Heart right ventricle (tissue), 16 donors: ENCODE results near the gene MTERF4. TPM values are rescaled to one million over a fixed set of nuclear protein-coding genes. Genes with fewer than 3 reads are reported as not detected.

Experiments
- ATAC-seq, 8 donors: fragments of 200-7000 bp; cut with Tn5 transposase; one replicate each; pipeline ENCODE4 v1.9.1; 2020; ENCODE audit warnings: mild to moderate bottlenecking in 8 of 8, moderate library complexity in 8 of 8, moderate number of reproducible peaks in 1 of 8
- DNase-seq, 2 donors: peaks; one replicate each; pipeline ENCODE4 v3.0.0-alpha.2; 2020
- H3K27ac ChIP-seq, 10 donors: fragments of 200-600 bp; sonication (generic) in 2 of 10; one replicate each; pipeline versions ENCODE4 v1.5.0 to v1.8.0; 2020 to 2022; ENCODE audit warnings: mild to moderate bottlenecking in 3 of 10
- H3K27me3 ChIP-seq, 7 donors: fragments of 200-600 bp; one replicate each; pipeline ENCODE4 v1.8.0; 2021 to 2022; ENCODE audit warnings: mild to moderate bottlenecking in 2 of 7
- H3K36me3 ChIP-seq, 9 donors: fragments of 200-600 bp; sonication (generic) in 1 of 9; one replicate each; pipeline versions ENCODE4 v1.5.0 to v1.8.0; 2020 to 2022; ENCODE audit warnings: mild to moderate bottlenecking in 2 of 9
- H3K4me1 ChIP-seq, 9 donors: fragments of 200-600 bp; sonication (generic) in 1 of 9; one replicate each; pipeline versions ENCODE4 v1.5.0 to v1.8.0; 2020 to 2022; ENCODE audit warnings: mild to moderate bottlenecking in 4 of 9
- H3K4me3 ChIP-seq, 10 donors: fragments of 200-600 bp; sonication (generic) in 2 of 10; one replicate each; pipeline versions ENCODE4 v1.5.0 to v1.8.0; 2020 to 2022; ENCODE audit warnings: mild to moderate bottlenecking in 7 of 10, moderate library complexity in 2 of 10
- H3K9me3 ChIP-seq, 11 donors: fragments of 200-600 bp in 10 of 11; sonication (generic) in 2 of 11; one replicate each; pipeline versions ENCODE4 v1.5.0 to v1.8.0; 2013 to 2022; ENCODE audit warnings: mild to moderate bottlenecking in 2 of 11, control low read depth in 1 of 11, moderate library complexity in 1 of 11
- CTCF ChIP-seq, 9 donors: fragments of 200-600 bp; sonication (generic) in 2 of 9; IDR thresholded peaks; one replicate each; pipeline versions ENCODE4 v1.5.0 to v1.8.0; 2021 to 2022; ENCODE audit warnings: antibody characterized with exemption in 9 of 9, mild to moderate bottlenecking in 5 of 9, moderate library complexity in 1 of 9
- WGBS, 2 donors: extraction: QIAGEN DNeasy Blood & Tissue Kit; methylation state at CpG; one replicate each; pipeline ENCODE4 v1.1.7; 2013; ENCODE audit warnings: inconsistent platforms in 1 of 2; 5-methylcytosine and 5-hydroxymethylcytosine counted together
- intact Hi-C, 10 donors: fragments of 100-400 bp; cut with DNase I; formaldehyde crosslinking; loops; one replicate each; pipeline versions ENCODE4 v1.11.1 to v1.14.2; 2022
- polyA plus RNA-seq, 2 donors: library from polyadenylated mRNA; stranded (reverse); fragments of 200-250 nt; gene quantifications; one replicate each; pipeline ENCODE4 v1.2.3, GENCODE V29; 2013
- total RNA-seq, 10 donors: library from RNA; stranded (reverse); fragmentation: NEBNext Ultra II Directional in 3 of 10; extraction: Animal tissue kit (Norgen Biotek cat#: 25700) in 3 of 10; gene quantifications; one replicate each; pipeline versions ENCODE4 v1.2.1 to v1.2.4, GENCODE V29; 2021 to 2023
- donor health status: Arrhythmogenic right ventricular cardiomyopathy.
- donor health status: ischemic (EF 13 %, LVEDD 7.1; RV severe dilation, severe dysfunction).
- donor health status: healthy with polysubstance abuse.
- donor health status: DM: no; HTN: yes; CAD: no.
- donor health status: DM: no; HTN: no; CAD: no.
- donor health status: ischemic (EF 25% LVEDD 6.9; RV normal size, moderate dysfunction).
- donor health status: ischemic (EF 25% LVEDD 5.7; RV mildly dilated, moderate dysfunction).
- donor health status: healthy.
- donor health status: DM: yes; HTN: yes; CAD: no.
- donor health status: Ischemic cardiomyopathy.
- donor health status: ischemic (EF 35%, LVEDD 5.7; RV mildly dilated, moderate dysfunction).
- donor health status: nonischemic (EF 11% LVEDD 7.7; RV severe dilation, severe dysfunction).
- donor health status: DM: yes; HTN: yes; CAD: no.
- donor health status: PGD.
- donor health status: ischemic (EF 29% LVEDD 5.4; RV normal size, mild dysfunction).
- donor health status: nonischemic (EF 23%, LVEDD 6.1; RV moderate dilation, normal function).

The MTERF4 gene
- total and polyA plus RNA-seq, 12 donors, result 18.5 to 27.1 (median 23.1) TPM

GRCh38 chr2:241087420-241088268, 14.4 kb downstream of the MTERF4 start:
- WGBS, 2 donors, result 96 to 97% methylated on average over 29 of the region's 29 CpGs
- H3K4me1 ChIP-seq, result no peaks in the 10 kb centered on the region
- intact Hi-C loops, result no loop called here
- no peak for ATAC-seq
- TF ChIP-seq CTCF (IDR thresholded peaks at IDR 0.05), result no peak
- H3K27me3 ChIP-seq, result no peaks in the 10 kb centered on the region
- H3K9me3 ChIP-seq, result no peaks in the 10 kb centered on the region
- no peak overlapping the region for H3K27ac ChIP-seq
- H3K36me3 ChIP-seq, result peaks cover 0 to 87% (median 53%) of the 10 kb centered on the region in 9 donors
- no peak for DNase-seq
- H3K4me3 ChIP-seq, result no peak overlapping the region

- H3K9me3 ChIP-seq, result no peaks in the 10 kb centered on the region
- H3K27ac ChIP-seq, result no peak overlapping the region
- H3K27me3 ChIP-seq, result no peaks in the 10 kb centered on the region
- H3K4me3 ChIP-seq, result no peak overlapping the region
- ATAC-seq, result no peak
- peaks cover 0 to 60% (median 31%) of the 10 kb centered on the region in 9 donors for H3K36me3 ChIP-seq
- 97% methylated on average over 4 of the region's 4 CpGs for WGBS, 2 donors
- intact Hi-C loops, result no loop called here
- no peak for TF ChIP-seq CTCF (IDR thresholded peaks at IDR 0.05)
- no peak for DNase-seq
- H3K4me1 ChIP-seq, result peaks cover 0 to 6% (median 0%) of the 10 kb centered on the region in 9 donors
Measured at GRCh38 chr2:241084856-241085444, 17.1 kb downstream of the MTERF4 start.

GRCh38 chr2:241083091-241083415, 19.0 kb downstream of the MTERF4 start:
- no peaks in the 10 kb centered on the region for H3K27me3 ChIP-seq
- no peak for DNase-seq
- no peak overlapping the region for H3K4me3 ChIP-seq
- H3K27ac ChIP-seq, result no peak overlapping the region
- no peaks in the 10 kb centered on the region for H3K9me3 ChIP-seq
- ATAC-seq, result peak in 1 of 8 donors; percentile 31
- H3K4me1 ChIP-seq, result peaks cover 0 to 6% (median 0%) of the 10 kb centered on the region in 9 donors
- no peak for TF ChIP-seq CTCF (IDR thresholded peaks at IDR 0.05)
- WGBS, 2 donors, result 75 to 76% methylated on average over 5 of the region's 5 CpGs
- intact Hi-C loops, result no loop called here
- H3K36me3 ChIP-seq, result peaks cover 0 to 41% (median 22%) of the 10 kb centered on the region in 9 donors

- no peaks in the 10 kb centered on the region for H3K27me3 ChIP-seq
- TF ChIP-seq CTCF (IDR thresholded peaks at IDR 0.05), result no peak
- H3K4me3 ChIP-seq, result no peak overlapping the region
- no peak for ATAC-seq
- H3K9me3 ChIP-seq, result no peaks in the 10 kb centered on the region
- intact Hi-C loops, result no loop called here
- WGBS, 2 donors, result 80 to 82% methylated on average over 14 of the region's 14 CpGs
- peaks cover 0 to 36% (median 17%) of the 10 kb centered on the region in 9 donors for H3K36me3 ChIP-seq
- H3K4me1 ChIP-seq, result peaks cover 0 to 6% (median 0%) of the 10 kb centered on the region in 9 donors
- no peak overlapping the region for H3K27ac ChIP-seq
- DNase-seq, result no peak
Measured at GRCh38 chr2:241082341-241083090, 19.6 kb downstream of the MTERF4 start.
